ENCODE results near the gene LRRTM4.

LRRTM4 gene

GRCh38 chr2:77522888-77523287 is 712 bp upstream of the LRRTM4 start:
- no peak for DNase-seq (ENCODE audit: low read depth)
- no peak for TF ChIP-seq CTCF (IDR thresholded peaks at IDR 0.05; ENCODE audit: insufficient read depth, low read depth, low read length, missing control alignments)
- H3K4me3 ChIP-seq (ENCODE audit: low read depth, low read length): no peak overlapping the region

- no peak for TF ChIP-seq CTCF (IDR thresholded peaks at IDR 0.05; ENCODE audit: insufficient read depth, low read depth, low read length, missing control alignments)
- DNase-seq (ENCODE audit: low read depth): no peak
- H3K4me3 ChIP-seq (ENCODE audit: low read depth, low read length): no peak overlapping the region
Observed at GRCh38 chr2:77521548-77521891, 656 bp downstream of the LRRTM4 start.

GRCh38 chr2:77520641-77521547 is 1.3 kb downstream of the LRRTM4 start:
- no peak for TF ChIP-seq CTCF (IDR thresholded peaks at IDR 0.05; ENCODE audit: insufficient read depth, low read depth, low read length, missing control alignments)
- DNase-seq (ENCODE audit: low read depth): no peak
- no peak overlapping the region for H3K4me3 ChIP-seq (ENCODE audit: low read depth, low read length)

- TF ChIP-seq CTCF (IDR thresholded peaks at IDR 0.05; ENCODE audit: insufficient read depth, low read depth, low read length, missing control alignments): no peak
- no peak for DNase-seq (ENCODE audit: low read depth)
- H3K4me3 ChIP-seq (ENCODE audit: low read depth, low read length): no peak overlapping the region
Observed at GRCh38 chr2:77519888-77520506, 2.2 kb downstream of the LRRTM4 start.

DNA sequence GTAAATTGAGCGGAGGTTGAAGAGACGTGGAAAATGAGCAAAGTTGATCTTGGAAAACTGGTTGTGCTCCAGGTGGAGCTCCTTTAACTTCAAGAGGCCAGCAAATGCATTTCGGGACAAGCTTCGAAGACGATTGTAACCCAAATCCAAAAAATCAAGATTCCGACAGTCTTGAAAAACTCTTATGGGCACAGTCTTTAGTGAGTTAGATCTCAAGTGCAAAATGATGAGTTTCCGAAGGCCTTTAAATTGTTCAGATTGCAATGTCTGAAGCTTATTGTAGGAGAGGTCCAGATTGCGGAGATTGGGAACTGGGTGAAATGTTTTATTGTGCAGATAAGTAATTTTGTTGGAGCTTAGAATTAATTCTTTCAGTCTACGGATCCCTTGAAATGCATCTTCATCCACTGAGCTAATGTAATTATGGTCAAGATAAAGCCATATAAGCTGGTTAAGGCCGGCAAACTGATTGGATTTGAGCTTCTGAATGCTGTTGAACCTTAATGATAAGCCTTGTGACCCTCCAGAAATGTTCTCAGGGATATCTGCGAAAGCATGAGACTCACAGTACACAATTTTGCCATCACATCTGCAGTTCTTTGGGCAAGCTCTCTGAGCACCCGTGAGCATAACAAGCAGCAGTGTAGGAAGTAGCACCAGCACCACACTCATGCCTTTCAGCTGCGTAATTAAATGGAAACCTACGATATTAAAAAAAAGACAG is 2.9 kb downstream of the LRRTM4 start:
- no peak overlapping the region for H3K4me3 ChIP-seq (ENCODE audit: low read depth, low read length)
- TF ChIP-seq CTCF (IDR thresholded peaks at IDR 0.05; ENCODE audit: insufficient read depth, low read depth, low read length, missing control alignments): no peak
- DNase-seq (ENCODE audit: low read depth): no peak

DNA sequence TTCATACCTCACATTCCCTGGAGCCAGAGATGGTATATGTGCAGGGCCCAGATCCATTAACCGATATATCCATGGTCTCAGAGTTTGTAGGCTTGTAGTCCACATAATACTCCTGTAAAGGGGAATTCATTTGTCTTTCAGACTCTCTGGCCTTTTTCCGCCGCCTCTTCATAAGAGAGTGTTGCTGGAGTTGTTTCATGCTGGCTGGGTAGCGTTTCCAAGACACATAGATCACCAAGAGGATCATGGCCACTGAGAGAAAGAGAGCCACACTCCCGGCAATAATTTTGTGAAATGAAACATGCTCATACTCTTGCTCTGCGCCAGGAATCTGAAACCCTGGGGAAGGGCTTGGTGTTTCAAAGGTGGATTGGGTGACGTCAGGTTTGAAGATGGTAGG is 3.9 kb downstream of the LRRTM4 start:
- DNase-seq (ENCODE audit: low read depth): no peak

More for the DNA sequence above, 3.9 kb downstream of the LRRTM4 start:
- H3K4me3 ChIP-seq (ENCODE audit: low read depth, low read length): no peak overlapping the region
- no peak for TF ChIP-seq CTCF (IDR thresholded peaks at IDR 0.05; ENCODE audit: insufficient read depth, low read depth, low read length, missing control alignments)
